ENCODE results near the gene ALDH3A2. TPM values are rescaled to one million over a fixed set of nuclear protein-coding genes. Genes with fewer than 3 reads are reported as not detected.
"Not testable (repeated sequence)": the region's sequence is repeated elsewhere in the genome, so short reads cannot be mapped to it uniquely, and the experiment has no call there.

ALDH3A2 gene
- total RNA-seq, 1 donor from 2014 or later: 107 TPM

- intact Hi-C loops (cut with DNase I): loop anchor here (5.0 to 10.0 kb wide), 2 partner anchors 104 to 273 kb away; partner anchors contain the start of gene MAPK7
Measured at GRCh38 chr17:19647697-19648474, 665 bp upstream of the ALDH3A2 start.

GRCh38 chr17:19649274-19649541, 657 bp downstream of the ALDH3A2 start:
- intact Hi-C loops (cut with DNase I): loop anchor here (5.0 to 10.0 kb wide), 2 partner anchors 103 to 274 kb away; partner anchors contain the start of gene MAPK7
- DNase-seq (ENCODE audit: low spot score): no peak

More at GRCh38 chr17:19647697-19648474, 665 bp upstream of the ALDH3A2 start:
- DNase-seq (ENCODE audit: low spot score): peak; percentile 83

- intact Hi-C loops (cut with DNase I): loop anchor here (2.0 kb wide), 1 partner anchor 138 kb away; no protein-coding TSS in a partner anchor
- no peak for DNase-seq (ENCODE audit: low spot score)
Measured at GRCh38 chr17:19650826-19651225, 2.3 kb downstream of the ALDH3A2 start.

- intact Hi-C loops (cut with DNase I): loop anchor here (2.0 kb wide), 1 partner anchor 139 kb away; no protein-coding TSS in a partner anchor
- DNase-seq (ENCODE audit: low spot score): no peak
Measured at GRCh38 chr17:19651451-19652238, 3.1 kb downstream of the ALDH3A2 start.

GRCh38 chr17:19652595-19652994, 4.0 kb downstream of the ALDH3A2 start:
- no peak for DNase-seq (ENCODE audit: low spot score)

GRCh38 chr17:19654342-19654886, 5.9 kb downstream of the ALDH3A2 start:
- intact Hi-C loops (cut with DNase I): no loop called here
- DNase-seq (ENCODE audit: low spot score): no peak

More at GRCh38 chr17:19652595-19652994, 4.0 kb downstream of the ALDH3A2 start:
- intact Hi-C loops (cut with DNase I): no loop called here

- no peak for DNase-seq (ENCODE audit: low spot score)
- intact Hi-C loops (cut with DNase I): no loop called here
Measured at GRCh38 chr17:19654896-19655295, 6.3 kb downstream of the ALDH3A2 start.

GRCh38 chr17:19656336-19656735, 7.8 kb downstream of the ALDH3A2 start:
- no peak for DNase-seq (ENCODE audit: low spot score)
- intact Hi-C loops (cut with DNase I): no loop called here

- no peak for DNase-seq (ENCODE audit: low spot score)
- intact Hi-C loops (cut with DNase I): no loop called here
Measured at GRCh38 chr17:19656851-19657581, 8.5 kb downstream of the ALDH3A2 start.

GRCh38 chr17:19659366-19660177, 11.0 kb downstream of the ALDH3A2 start:
- intact Hi-C loops (cut with DNase I): no loop called here
- no peak for DNase-seq (ENCODE audit: low spot score)

GRCh38 chr17:19660219-19660870, 11.8 kb downstream of the ALDH3A2 start:
- no peak for DNase-seq (ENCODE audit: low spot score)
- intact Hi-C loops (cut with DNase I): no loop called here

GRCh38 chr17:19661121-19661520, 12.6 kb downstream of the ALDH3A2 start:
- intact Hi-C loops (cut with DNase I): no loop called here

GRCh38 chr17:19663097-19663496, 14.5 kb downstream of the ALDH3A2 start:
- no peak for DNase-seq (ENCODE audit: low spot score)
- intact Hi-C loops (cut with DNase I): no loop called here

More at GRCh38 chr17:19661121-19661520, 12.6 kb downstream of the ALDH3A2 start:
- no peak for DNase-seq (ENCODE audit: low spot score)

- intact Hi-C loops (cut with DNase I): no loop called here
- DNase-seq (ENCODE audit: low spot score): no peak
Measured at GRCh38 chr17:19664136-19664820, 15.7 kb downstream of the ALDH3A2 start.

- DNase-seq (ENCODE audit: low spot score): no peak
- intact Hi-C loops (cut with DNase I): no loop called here
Measured at GRCh38 chr17:19664821-19665181, 16.2 kb downstream of the ALDH3A2 start.

- DNase-seq (ENCODE audit: low spot score); intact Hi-C loops (cut with DNase I): not testable (repeated sequence)
Measured at GRCh38 chr17:19669680-19670079, 21.1 kb downstream of the ALDH3A2 start.

GRCh38 chr17:19670908-19671307, 22.4 kb downstream of the ALDH3A2 start:
- DNase-seq (ENCODE audit: low spot score): no peak
- intact Hi-C loops (cut with DNase I): no loop called here

- no peak for DNase-seq (ENCODE audit: low spot score)
- intact Hi-C loops (cut with DNase I): no loop called here
Measured at GRCh38 chr17:19671433-19671832, 22.9 kb downstream of the ALDH3A2 start.

Data from cardiac septum (tissue), 1 donor.